Neural cell (in vitro differentiated cells): ENCODE measurements around the gene MAP2K4.

Experiments
- EZH2 ChIP-seq: fragments of 200-600, 300-800 bp; shearing (Covaris generic), sonication (generic); IDR thresholded peaks from 2 replicates; pipeline ENCODE4 v1.6.1; 2014; ENCODE audit warnings: antibody characterized with exemption, low read length, borderline replicate concordance, mild to moderate bottlenecking; ENCODE audit not compliant: insufficient read depth, poor library complexity, severe bottlenecking
- POLR2AphosphoS5 ChIP-seq: IDR thresholded peaks from 2 replicates; pipeline ENCODE4 v1.6.1; 2012
- RAD21 ChIP-seq: fragments of 450-650 bp; conservative IDR thresholded peaks from 2 replicates; pipeline ENCODE4 v1.6.1; 2014; ENCODE audit warnings: antibody characterized with exemption, mild to moderate bottlenecking, moderate library complexity
- SMC3 ChIP-seq: fragments of 450-650 bp; conservative IDR thresholded peaks from 2 replicates; pipeline ENCODE4 v1.6.1; 2014; ENCODE audit warnings: antibody characterized with exemption, mild to moderate bottlenecking, moderate library complexity; ENCODE audit not compliant: poor library complexity
- TF ChIP-seq, protein P1 (sequence below): fragments of 450-650 bp; IDR thresholded peaks from 2 replicates; pipeline ENCODE4 v1.5.1; 2014; ENCODE audit warnings: antibody characterized with exemption, mild to moderate bottlenecking, moderate library complexity; ENCODE audit not compliant: poor library complexity, severe bottlenecking

DNA sequence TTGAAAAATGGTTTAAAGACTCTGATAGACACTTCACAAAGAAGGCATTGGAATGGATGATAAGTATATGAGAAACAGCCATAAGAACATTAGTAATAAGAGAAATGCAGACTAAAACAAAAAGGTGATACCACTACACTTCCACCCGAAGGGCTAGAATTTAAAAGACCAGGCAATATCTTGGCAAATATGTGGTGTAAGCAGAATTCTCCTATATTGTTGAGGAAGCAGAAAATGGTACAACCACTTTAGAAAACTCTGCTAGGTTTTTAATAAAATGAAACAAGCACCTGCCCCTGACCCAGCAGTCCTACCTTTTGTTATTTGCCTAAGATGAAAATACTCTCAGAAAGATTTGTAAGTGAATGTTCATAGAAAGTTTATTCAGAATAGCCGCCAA lies 43.7 kb downstream of the MAP2K4 start:
- TF ChIP-seq, protein P1, sequence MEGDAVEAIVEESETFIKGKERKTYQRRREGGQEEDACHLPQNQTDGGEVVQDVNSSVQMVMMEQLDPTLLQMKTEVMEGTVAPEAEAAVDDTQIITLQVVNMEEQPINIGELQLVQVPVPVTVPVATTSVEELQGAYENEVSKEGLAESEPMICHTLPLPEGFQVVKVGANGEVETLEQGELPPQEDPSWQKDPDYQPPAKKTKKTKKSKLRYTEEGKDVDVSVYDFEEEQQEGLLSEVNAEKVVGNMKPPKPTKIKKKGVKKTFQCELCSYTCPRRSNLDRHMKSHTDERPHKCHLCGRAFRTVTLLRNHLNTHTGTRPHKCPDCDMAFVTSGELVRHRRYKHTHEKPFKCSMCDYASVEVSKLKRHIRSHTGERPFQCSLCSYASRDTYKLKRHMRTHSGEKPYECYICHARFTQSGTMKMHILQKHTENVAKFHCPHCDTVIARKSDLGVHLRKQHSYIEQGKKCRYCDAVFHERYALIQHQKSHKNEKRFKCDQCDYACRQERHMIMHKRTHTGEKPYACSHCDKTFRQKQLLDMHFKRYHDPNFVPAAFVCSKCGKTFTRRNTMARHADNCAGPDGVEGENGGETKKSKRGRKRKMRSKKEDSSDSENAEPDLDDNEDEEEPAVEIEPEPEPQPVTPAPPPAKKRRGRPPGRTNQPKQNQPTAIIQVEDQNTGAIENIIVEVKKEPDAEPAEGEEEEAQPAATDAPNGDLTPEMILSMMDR: no peak
- no peak for TF ChIP-seq EZH2
- TF ChIP-seq POLR2AphosphoS5: no peak
- no peak for TF ChIP-seq SMC3
- TF ChIP-seq RAD21: no peak
